Sigmoid colon (tissue), 7 donors: ENCODE results near the gene CSPG5. TPM values are rescaled to one million over a fixed set of nuclear protein-coding genes. Genes with fewer than 3 reads are reported as not detected.

Experiments
- DNase-seq: peaks from one replicate; pipeline ENCODE4 v3.0.0-alpha.2; 2019
- H3K27ac ChIP-seq, 4 donors: fragments of 200-600 bp; sonication (generic); one replicate each; pipeline ENCODE4 v1.5.1; 2016 to 2019; ENCODE audit warnings: mild to moderate bottlenecking in 1 of 4
- H3K27me3 ChIP-seq, 3 donors: fragments of 200-600 bp; sonication (generic); one replicate each; pipeline ENCODE4 v1.5.1; 2019; ENCODE audit warnings: mild to moderate bottlenecking in 1 of 3
- H3K36me3 ChIP-seq, 4 donors: fragments of 200-600 bp; sonication (generic); one replicate each; pipeline ENCODE4 v1.5.1; 2016 to 2019
- H3K4me1 ChIP-seq, 4 donors: fragments of 200-600 bp; sonication (generic); one replicate each; pipeline ENCODE4 v1.5.1; 2017 to 2019
- H3K4me3 ChIP-seq, 4 donors: fragments of 200-600 bp; sonication (generic); one replicate each; pipeline ENCODE4 v1.5.1; 2017 to 2019; ENCODE audit warnings: mild to moderate bottlenecking in 2 of 4, moderate library complexity in 1 of 4
- H3K9me3 ChIP-seq, 4 donors: fragments of 200-600 bp in 3 of 4; sonication (generic) in 3 of 4; one replicate each; pipeline versions ENCODE4 v1.5.1 to v1.6.1; 2013 to 2019
- EP300 ChIP-seq, 4 donors: sonication (generic); formaldehyde crosslinking; IDR thresholded peaks; one replicate each; pipeline ENCODE4 v1.6.1; 2017; ENCODE audit warnings: antibody characterized with exemption in 4 of 4
- POLR2A ChIP-seq, 2 donors: fragments of 450-650 bp; IDR thresholded peaks; one replicate each; pipeline ENCODE4 v1.6.1; 2016; ENCODE audit warnings: antibody characterized with exemption in 2 of 2, mild to moderate bottlenecking in 2 of 2, moderate library complexity in 2 of 2
- POLR2AphosphoS5 ChIP-seq, 4 donors: sonication (generic); formaldehyde crosslinking; IDR thresholded peaks; one replicate each; pipeline ENCODE4 v1.6.1; 2017; ENCODE audit warnings: antibody characterized with exemption in 4 of 4
- WGBS, 2 donors: extraction: QIAGEN DNeasy Blood & Tissue Kit; methylation state at CpG; one replicate each; pipeline ENCODE4 v1.1.7; 2013; 5-methylcytosine and 5-hydroxymethylcytosine counted together
- intact Hi-C: fragments of 100-400 bp; cut with DNase I; formaldehyde crosslinking; loops from one replicate; pipeline ENCODE4 v1.15.1; 2023
- polyA plus RNA-seq, 3 donors: library from polyadenylated mRNA; stranded (reverse); fragments of 200-250 nt; gene quantifications; one replicate each; pipeline ENCODE4 v1.2.3, GENCODE V29; 2013
- total RNA-seq, 4 donors: library from RNA; depleted of rRNA; stranded (reverse); fragments of >200 nt; gene quantifications; one replicate each; pipeline ENCODE4 v1.1.0, GENCODE V29; 2016
- TF ChIP-seq, protein P1 (sequence below), 4 experiments: fragments of 450-650 bp in 3 of 4; fragments of 200-600 bp in 1 of 4; IDR thresholded peaks; one replicate each; pipeline ENCODE4 v1.5.1; 2016 to 2019; ENCODE audit warnings: antibody characterized with exemption in 4 of 4, mild to moderate bottlenecking in 3 of 4, moderate library complexity in 2 of 4
- donor health status: healthy with polysubstance abuse.
- donor health status: Bipolar disorder and iron deficiency.
- donor health status: healthy.

CSPG5 gene
- total and polyA plus RNA-seq, 7 donors, result 0.99 to 2.3 (median 1.4) TPM; not detected in 2

GRCh38 chr3:47605652-47606051 lies 27.0 kb upstream of the CSPG5 start:
- Histone ChIP-seq H3K36me3 (peaks cover 0 to 30% (median 6%) of the 10 kb centered on the region in 4 donors), H3K27ac (no peak overlapping the region), H3K4me3 (no peak overlapping the region), H3K9me3 (no peaks in the 10 kb centered on the region), H3K4me1 (peaks cover 0 to 28% (median 24%) of the 10 kb centered on the region in 4 donors), H3K27me3 (no peaks in the 10 kb centered on the region)
- TF ChIP-seq POLR2AphosphoS5 (IDR thresholded peaks at IDR 0.05) (no peak), POLR2A (IDR thresholded peaks at IDR 0.05) (no peak), EP300 (IDR thresholded peaks at IDR 0.05) (no peak)
- TF ChIP-seq, protein P1, sequence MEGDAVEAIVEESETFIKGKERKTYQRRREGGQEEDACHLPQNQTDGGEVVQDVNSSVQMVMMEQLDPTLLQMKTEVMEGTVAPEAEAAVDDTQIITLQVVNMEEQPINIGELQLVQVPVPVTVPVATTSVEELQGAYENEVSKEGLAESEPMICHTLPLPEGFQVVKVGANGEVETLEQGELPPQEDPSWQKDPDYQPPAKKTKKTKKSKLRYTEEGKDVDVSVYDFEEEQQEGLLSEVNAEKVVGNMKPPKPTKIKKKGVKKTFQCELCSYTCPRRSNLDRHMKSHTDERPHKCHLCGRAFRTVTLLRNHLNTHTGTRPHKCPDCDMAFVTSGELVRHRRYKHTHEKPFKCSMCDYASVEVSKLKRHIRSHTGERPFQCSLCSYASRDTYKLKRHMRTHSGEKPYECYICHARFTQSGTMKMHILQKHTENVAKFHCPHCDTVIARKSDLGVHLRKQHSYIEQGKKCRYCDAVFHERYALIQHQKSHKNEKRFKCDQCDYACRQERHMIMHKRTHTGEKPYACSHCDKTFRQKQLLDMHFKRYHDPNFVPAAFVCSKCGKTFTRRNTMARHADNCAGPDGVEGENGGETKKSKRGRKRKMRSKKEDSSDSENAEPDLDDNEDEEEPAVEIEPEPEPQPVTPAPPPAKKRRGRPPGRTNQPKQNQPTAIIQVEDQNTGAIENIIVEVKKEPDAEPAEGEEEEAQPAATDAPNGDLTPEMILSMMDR (IDR thresholded peaks at IDR 0.05), result no peak
- DNase-seq, result no peak
- intact Hi-C loops, result no loop called here
- 19 to 59% methylated on average over 2 of the region's 2 CpGs for WGBS, 2 donors

DNA sequence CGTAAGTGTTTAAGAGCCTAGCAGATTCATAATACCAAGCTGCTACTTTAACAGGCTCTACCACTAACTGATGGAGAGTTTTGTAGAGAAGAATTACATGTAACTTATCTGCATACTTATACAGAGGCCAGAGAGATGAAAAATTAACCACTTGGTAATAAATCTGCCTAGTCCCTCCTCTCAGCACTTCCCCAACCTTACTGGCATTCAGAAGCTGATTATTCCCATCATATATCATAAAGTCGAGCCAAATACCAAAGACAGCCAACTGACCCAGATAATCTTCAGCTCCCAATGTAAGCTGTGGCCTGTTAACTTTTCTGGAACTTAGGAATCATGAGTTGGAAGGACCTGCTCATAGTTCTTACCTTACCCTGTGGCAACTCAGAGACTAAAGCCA lies 25.5 kb upstream of the CSPG5 start:
- WGBS, 2 donors, result 56 to 83% methylated on average over 2 of the region's 2 CpGs
- TF ChIP-seq, protein P1 (IDR thresholded peaks at IDR 0.05), result no peak
- TF ChIP-seq POLR2A (IDR thresholded peaks at IDR 0.05), result no peak
- TF ChIP-seq POLR2AphosphoS5 (IDR thresholded peaks at IDR 0.05), result no peak
- TF ChIP-seq EP300 (IDR thresholded peaks at IDR 0.05), result no peak
- no peak overlapping the region for H3K4me3 ChIP-seq
- no peaks in the 10 kb centered on the region for H3K9me3 ChIP-seq
- intact Hi-C loops, result no loop called here
- H3K4me1 ChIP-seq, result peaks cover 0 to 28% (median 24%) of the 10 kb centered on the region in 4 donors
- no peaks in the 10 kb centered on the region for H3K27me3 ChIP-seq
- DNase-seq, result no peak
- no peak overlapping the region for H3K27ac ChIP-seq
- H3K36me3 ChIP-seq, result peaks cover 0 to 27% (median 2%) of the 10 kb centered on the region in 4 donors

DNA sequence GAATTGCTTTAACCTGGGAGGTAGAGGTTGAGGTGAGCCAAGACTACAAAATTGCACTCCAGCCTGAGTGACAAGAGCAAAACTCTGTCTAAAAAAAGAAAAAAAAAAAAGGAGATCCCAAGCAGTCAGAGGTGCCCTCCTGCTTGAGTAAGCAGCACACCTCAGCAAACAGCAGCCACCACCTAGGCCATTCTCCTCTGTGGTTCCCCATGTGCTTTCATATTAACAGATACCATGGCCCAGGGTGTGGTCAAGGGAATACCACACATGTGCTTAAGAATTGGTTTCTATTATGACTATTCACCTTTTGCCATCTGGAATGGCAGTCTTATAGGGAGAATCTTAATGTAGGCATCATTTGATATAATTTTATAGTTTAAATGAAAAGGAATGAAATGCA lies 24.7 kb upstream of the CSPG5 start:
- TF ChIP-seq, protein P1 (IDR thresholded peaks at IDR 0.05), result no peak
- no peak for TF ChIP-seq POLR2A (IDR thresholded peaks at IDR 0.05)
- TF ChIP-seq POLR2AphosphoS5 (IDR thresholded peaks at IDR 0.05), result no peak
- peaks cover 0 to 22% (median 2%) of the 10 kb centered on the region in 4 donors for H3K36me3 ChIP-seq
- DNase-seq, result no peak
- intact Hi-C loops, result no loop called here
- peaks cover 0 to 28% (median 24%) of the 10 kb centered on the region in 4 donors for H3K4me1 ChIP-seq
- no peak overlapping the region for H3K27ac ChIP-seq
- H3K4me3 ChIP-seq, result no peak overlapping the region
- H3K27me3 ChIP-seq, result no peaks in the 10 kb centered on the region
- no peaks in the 10 kb centered on the region for H3K9me3 ChIP-seq

DNA sequence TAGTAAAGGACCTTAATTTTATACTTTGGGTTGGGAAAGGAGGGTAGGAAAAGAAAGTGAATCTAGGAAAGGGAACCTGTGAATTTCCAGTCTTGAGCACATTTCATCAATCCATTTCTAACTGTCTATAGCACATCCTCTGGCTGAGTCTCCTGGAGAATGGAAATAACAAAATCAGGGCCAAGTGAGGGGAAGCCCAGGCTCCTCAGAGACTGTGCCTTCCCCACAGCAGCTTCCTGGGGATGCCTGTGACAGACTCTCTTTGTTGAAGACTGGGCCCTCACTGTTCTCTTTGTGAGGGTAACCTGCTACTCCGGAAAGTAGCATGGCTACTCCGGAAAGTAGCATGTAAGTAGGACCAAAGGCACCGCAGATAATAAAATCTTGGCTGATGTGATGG lies 22.6 kb upstream of the CSPG5 start:
- WGBS, 2 donors, result 94 to 96% methylated on average over 3 of the region's 3 CpGs
- no peaks in the 10 kb centered on the region for H3K9me3 ChIP-seq
- no peak overlapping the region for H3K4me3 ChIP-seq
- H3K27me3 ChIP-seq, result no peaks in the 10 kb centered on the region
- no peak overlapping the region for H3K27ac ChIP-seq
- intact Hi-C loops, result no loop called here
- DNase-seq, result no peak
- TF ChIP-seq EP300 (IDR thresholded peaks at IDR 0.05) (no peak), POLR2A (IDR thresholded peaks at IDR 0.05) (no peak), POLR2AphosphoS5 (IDR thresholded peaks at IDR 0.05) (no peak)
- TF ChIP-seq, protein P1 (IDR thresholded peaks at IDR 0.05), result no peak
- H3K36me3 ChIP-seq, result peaks cover 0 to 11% (median 2%) of the 10 kb centered on the region in 4 donors
- peaks cover 0 to 21% (median 15%) of the 10 kb centered on the region in 4 donors for H3K4me1 ChIP-seq

- Histone ChIP-seq H3K27ac (no peak overlapping the region), H3K9me3 (no peaks in the 10 kb centered on the region), H3K36me3 (peaks cover 0 to 28% (median 4%) of the 10 kb centered on the region in 4 donors), H3K4me1 (peaks cover 0 to 5% (median 0%) of the 10 kb centered on the region in 4 donors), H3K4me3 (no peak overlapping the region), H3K27me3 (no peaks in the 10 kb centered on the region)
- 78 to 81% methylated on average over 3 of the region's 3 CpGs for WGBS, 2 donors
- no peak for DNase-seq
- intact Hi-C loops, result no loop called here
- TF ChIP-seq POLR2A (IDR thresholded peaks at IDR 0.05), result no peak
- TF ChIP-seq EP300 (IDR thresholded peaks at IDR 0.05), result no peak
- TF ChIP-seq, protein P1 (IDR thresholded peaks at IDR 0.05), result no peak
- no peak for TF ChIP-seq POLR2AphosphoS5 (IDR thresholded peaks at IDR 0.05)
Observed at GRCh38 chr3:47594792-47595191, 16.1 kb upstream of the CSPG5 start.
